Measurements from ENCODE around the gene ARL17B.

DNA sequence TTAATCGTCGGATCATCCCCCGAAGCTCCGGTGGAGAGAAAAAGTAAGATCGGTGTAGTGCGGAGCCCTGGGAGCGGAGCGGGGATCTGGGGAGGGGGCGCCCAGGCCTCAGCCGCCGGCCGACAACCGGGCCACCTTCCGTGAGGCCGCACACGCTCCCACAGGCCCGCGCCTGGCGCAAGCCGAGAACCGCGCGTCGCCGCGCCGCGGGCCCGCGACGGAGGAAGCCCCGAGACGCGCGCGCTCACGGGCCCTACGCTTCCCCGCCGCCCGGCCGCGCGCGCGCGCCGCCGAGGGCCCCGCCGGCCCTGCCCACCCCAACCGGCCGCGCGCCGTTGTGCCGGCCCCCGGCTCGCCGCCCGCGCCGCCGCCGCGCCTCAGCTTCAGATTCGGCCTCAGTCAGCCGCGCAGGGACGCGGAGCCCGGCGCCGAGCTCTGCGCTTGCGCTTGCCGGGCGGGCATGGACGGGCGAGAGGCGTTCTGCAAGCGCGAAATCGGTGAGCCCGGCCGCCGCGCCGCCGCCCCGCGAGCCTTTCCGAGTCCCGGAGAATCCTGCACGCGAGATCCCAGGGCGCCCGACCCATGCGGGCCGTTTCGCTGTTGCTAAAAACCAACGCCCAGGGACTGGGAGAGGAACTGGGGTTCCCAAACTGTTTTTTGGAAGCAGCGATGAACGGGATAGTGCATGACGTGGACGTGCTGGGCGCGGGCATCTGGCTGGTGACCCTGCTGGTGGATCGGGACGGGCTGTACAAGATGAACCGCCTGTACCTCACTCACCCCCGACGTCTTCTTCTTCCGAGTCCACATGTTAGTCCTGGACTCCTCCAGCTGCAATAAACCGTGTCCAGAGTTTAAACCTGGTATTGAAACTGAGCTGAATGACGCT lies 94.7 kb downstream of the ARL17B start:
- TF ChIP-seq GATA2 (IDR thresholded peaks at IDR 0.05; ENCODE audit: low read depth, low read length) (no peak), GATA3 (IDR thresholded peaks at IDR 0.05; ENCODE audit: low read depth, low read length) (no peak)

Data from SH-SY5Y (cell line).